Measurements from ENCODE around the gene RPL10A.

The RPL10A gene

GRCh38 chr6:35449287-35449881 lies 18.8 kb upstream of the RPL10A start:
- peak; percentile 89 for DNase-seq

DNA sequence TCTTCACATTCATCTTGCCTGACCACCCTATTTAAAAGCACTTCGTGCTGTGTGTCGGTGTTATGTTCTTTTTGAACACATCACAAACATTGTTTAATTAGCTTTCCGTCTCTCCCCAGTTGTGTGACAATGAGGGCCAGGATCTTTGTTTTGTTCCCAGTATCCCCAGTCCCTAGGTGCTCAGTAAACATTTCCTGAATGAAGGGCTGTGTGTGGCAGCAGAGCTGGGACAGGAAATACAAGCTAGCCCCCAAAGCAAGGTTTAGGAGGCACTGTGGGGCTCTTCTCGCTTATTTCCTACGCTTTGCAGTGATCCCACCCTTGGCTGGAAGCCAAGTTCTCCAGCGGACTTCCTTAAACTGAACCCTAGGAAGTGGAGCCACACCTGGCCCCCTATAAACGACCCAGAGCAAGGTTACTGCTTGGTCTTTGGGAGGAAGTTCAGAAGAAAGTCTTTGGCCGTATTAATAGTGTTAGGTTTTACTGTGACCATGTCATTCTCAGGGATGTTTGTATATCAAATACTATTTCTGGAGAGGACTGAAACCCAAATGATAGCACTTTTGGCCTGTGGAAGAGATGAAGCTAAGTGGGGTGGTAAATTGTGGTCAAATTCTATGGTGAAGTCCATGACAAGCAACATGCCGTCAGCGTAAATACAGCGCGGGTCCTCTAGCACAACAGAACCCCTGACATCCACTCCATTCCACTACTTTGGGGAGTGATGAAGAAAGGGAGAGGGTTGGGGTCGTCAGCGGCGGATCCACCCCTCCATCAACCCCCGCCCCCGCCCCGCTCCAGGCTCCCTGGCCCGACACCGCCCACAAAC lies 16.6 kb upstream of the RPL10A start:
- no peak for DNase-seq

DNA sequence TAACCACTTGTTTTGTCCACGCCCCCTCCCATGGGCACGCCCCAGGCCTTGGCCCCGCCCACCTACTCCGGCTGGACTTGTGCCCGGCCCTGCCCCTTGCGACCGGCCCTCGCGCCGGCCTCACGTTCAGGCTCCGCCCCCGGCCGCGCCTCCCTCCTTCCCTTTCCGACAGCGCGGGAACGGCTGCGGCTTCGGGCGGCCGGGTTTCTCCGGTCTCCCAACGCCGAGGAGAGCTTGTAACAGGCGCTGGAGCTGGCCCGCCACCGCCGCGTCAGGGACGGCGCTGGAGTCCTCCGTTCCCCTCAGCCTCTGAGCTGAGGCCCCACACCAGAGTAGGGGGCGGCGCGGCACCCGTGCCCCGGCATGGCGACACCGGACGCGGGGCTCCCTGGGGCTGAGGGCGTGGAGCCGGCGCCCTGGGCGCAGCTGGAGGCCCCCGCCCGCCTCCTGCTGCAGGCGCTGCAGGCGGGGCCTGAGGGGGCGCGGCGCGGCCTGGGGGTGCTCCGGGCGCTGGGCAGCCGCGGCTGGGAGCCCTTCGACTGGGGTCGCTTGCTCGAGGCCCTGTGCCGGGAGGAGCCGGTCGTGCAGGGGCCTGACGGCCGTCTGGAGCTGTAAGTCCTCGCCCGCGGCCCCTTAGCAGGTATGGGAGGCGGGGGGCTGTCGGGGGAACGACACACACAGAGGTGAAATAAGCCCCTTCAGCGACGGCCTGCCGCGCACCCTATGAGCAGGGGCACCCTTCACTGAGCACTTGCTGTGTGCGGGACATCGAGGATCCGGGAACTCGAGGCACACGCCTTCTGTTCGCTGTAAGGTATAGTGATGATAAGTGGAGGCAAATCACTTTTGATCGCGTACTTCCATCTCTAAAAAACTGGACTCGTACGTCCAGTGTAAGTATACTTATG lies 15.8 kb upstream of the RPL10A start, which contains the start of gene FANCE:
Gene FANCE (plus strand): TSS at position 156 of the 908 bp plus-strand sequence. CDS start 208 bp downstream, at position 364.
- DNase-seq = peak; percentile 90

DNA sequence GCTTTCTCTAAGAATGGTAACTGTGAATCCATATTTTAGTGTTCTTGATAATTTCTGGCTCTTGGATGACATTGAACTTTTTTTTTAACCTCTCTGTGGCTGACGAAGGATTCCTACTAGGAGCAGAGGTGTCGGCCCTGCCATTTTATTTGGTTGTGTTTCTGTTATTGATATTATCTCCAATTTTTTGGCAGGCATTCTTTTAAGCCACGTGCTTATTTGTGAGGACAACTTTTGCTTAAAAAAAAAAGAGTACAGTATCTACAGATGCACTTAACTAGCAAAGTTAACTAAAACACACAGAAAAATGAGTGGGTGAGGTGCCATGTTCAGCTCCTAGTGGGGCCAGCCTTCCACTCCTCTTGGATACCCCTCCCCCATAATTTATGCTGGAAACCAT lies 15.0 kb upstream of the RPL10A start:
- no peak for DNase-seq

DNA sequence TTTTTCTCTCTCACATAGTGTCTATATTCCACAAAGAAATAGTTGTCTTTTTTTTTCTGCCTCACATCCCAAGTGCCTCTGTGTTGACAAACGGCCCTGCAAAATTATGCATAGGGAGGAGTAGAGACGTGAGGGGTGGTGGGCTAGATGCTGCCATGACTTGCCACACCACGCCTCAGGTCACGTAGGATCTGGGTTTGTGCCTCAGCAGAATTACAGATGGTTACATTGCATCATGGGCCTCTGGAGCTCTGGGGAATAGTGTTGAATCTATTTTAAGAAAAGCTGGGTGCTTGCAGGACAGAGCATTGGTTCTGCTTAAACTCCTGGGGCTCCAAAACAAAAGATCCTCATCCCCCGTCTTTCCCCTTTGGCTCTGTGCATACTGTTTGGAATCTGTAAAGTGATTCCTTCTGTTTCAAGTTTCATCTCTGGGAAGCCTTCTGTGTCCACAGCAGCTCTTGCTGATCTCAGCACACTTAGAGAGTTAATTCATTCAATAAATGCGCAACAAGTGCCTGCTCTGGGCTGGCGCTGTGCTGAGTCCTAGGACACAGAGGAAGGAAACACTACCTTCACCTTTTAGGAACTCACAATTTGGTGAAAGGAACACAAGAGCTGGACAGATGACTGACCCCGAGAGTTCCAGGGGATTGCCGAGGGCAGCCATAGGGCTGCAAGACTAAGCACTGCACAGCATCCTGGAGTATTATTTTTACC lies 13.7 kb upstream of the RPL10A start:
- no peak for DNase-seq

DNA sequence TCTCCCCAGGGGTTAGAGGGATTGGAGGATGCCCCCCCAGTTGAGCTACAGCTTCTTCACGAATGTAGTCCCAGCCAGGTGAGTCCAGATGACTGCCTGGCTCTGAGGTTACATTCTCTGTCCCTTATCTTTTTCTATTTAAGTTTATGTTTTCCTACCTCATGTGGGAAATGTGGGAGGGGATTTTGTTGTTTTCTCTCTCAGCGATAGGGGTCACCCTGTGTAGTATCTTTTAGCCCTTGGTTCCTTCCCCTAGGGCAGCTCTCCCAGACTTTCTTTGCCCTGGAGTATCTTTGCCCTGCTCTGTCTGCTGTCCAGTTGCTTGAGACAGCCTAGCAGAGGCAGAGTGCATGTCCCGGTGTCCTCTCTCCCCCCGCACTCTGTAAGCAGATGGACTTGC lies 10.3 kb upstream of the RPL10A start:
- DNase-seq = no peak

DNA sequence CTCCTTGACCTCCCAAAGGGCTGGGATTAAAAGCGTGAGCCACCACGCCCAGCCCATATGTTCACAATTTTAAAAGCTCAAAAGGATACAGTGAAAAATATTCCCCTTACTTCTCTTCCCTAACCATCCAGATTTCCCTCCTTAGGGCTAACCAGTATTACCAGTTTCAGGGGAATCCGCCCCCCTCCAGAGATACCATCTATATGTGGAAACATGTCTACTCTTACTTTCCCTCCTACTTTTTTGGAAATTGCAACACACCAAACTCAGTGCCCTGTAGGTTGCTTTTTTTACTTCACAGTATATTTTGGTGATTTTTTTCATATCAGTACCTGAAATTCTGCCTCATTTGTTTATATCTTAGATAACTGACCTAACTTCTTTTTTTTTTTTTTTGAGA lies 6.9 kb upstream of the RPL10A start:
- DNase-seq = no peak

GRCh38 chr6:35463292-35463691 lies 4.9 kb upstream of the RPL10A start:
- DNase-seq = no peak

- no peak for DNase-seq
These were observed 2.6 kb upstream of the RPL10A start for GRCh38 chr6:35465646-35466045.

DNA sequence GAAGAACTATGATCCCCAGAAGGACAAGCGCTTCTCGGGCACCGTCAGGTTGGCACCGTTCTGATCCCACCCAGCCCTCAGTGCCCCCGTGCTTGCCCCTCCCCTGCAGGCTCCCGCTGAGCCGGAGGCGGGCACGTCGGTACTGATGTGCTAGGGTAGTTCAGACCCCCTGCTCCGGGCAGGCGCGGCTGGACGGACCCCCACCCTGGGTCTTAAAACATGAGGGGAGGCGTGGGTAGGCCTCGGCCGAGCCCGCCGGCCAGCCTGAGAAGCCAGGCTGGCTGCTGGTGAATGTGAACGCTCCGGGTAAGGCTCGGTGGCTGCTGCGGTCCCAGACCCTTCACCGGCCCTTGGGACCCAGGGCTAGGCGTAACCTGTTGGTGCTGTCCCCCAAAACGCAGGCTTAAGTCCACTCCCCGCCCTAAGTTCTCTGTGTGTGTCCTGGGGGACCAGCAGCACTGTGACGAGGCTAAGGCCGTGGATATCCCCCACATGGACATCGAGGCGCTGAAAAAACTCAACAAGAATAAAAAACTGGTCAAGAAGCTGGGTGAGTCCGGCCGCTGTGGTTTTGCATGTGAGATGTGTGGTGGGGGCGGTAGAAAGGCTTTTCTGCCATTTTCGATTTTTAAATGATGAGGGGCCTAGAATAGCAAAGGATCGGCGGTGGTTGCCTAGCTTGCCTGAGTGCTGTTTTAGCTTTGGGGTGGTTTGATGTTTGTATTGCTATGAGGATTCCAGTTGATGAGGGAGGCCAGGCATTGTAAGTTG lies 964 bp downstream of the RPL10A start:
- no peak for DNase-seq

DNA sequence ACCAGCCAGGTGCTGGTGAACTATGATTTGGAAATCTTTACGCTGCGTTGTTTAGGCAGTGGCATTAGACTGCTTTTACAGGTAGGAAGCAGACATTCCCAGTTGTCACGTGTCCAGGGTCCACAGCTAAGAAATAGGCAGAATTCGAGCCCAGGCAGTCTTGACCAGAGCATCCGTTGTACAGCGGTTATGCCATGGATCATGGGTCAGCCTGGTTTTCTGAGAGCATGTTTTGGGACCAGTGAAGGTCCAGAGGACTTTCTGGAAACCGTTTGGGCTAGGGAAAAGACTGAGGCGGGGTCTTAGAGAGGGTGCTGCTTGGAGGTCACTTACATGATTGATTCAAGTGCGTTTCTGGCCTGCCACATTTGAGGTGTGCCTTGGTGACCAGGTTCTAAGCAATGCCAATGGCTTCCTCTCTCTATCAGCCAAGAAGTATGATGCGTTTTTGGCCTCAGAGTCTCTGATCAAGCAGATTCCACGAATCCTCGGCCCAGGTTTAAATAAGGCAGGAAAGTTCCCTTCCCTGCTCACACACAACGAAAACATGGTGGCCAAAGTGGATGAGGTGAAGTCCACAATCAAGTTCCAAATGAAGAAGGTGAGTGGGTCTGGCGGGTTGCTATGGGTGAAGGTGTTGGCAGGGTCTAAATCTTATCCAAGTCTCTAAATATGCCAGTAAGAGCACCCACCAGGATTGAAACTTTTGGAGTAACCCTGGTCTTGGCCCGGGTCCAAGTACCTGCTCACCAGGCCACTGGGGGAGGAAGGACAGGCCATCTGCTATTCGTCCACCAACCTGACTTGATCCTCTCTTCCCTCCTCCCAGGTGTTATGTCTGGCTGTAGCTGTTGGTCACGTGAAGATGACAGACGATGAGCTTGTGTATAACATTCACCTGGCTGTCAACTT lies 1.8 kb downstream of the RPL10A start:
- DNase-seq = no peak

DNA sequence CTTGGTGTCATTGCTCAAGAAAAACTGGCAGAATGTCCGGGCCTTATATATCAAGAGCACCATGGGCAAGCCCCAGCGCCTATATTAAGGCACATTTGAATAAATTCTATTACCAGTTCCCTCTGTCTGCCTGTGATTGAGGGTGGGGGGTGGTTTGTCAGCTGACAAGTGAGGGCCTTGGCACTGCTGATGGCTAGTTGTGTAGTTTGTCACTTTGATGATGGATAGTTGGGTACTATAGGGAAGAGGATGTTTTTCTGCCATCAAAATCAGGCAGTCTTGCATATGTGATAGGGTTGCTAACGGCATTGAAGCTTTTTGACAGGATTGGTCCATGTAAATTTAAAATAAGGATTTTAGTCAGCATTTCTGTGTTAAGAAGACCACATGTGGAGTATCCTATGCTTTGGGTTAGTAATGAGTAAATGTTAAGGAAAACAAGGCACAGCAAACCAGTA lies 2.5 kb downstream of the RPL10A start:
- no peak for DNase-seq

GRCh38 chr6:35471836-35472345 lies 3.7 kb downstream of the RPL10A start:
- no peak for DNase-seq

GRCh38 chr6:35473075-35473849 lies 5.1 kb downstream of the RPL10A start:
- DNase-seq = no peak

GRCh38 chr6:35473850-35474130 lies 5.6 kb downstream of the RPL10A start:
- no peak for DNase-seq

- no peak for DNase-seq
These were observed 6.1 kb downstream of the RPL10A start for GRCh38 chr6:35474131-35474941.

DNA sequence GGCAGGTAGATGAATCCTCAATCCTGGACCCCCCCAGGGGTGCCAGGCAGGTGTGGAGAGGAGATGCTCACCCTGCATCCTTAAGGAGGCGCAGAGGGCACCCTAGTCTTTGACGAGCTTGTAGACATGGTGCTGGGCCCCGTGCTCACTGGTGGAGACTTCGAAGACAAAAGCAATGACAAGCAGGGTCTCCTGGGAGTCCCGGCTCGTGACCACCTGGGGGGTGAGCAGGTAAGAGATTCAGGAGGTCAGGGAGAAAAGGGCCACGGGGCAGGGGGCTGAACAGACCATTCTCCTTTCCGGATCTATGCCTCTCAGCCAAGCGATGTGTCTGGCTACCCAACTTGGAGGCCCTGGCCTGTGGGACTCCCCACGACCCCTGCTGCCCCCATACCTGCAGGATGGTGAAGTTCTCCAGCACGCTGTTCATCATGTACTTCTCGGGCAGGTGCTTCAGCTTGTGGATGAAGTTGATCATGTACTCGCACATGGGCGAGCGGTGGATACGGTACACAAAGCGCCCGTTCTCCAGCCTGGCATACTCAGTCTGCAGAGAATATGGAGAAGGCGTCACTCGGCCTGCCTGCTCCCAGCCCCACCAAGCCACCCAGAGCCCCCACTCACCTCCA lies 6.9 kb downstream of the RPL10A start:
- DNase-seq = no peak

- DNase-seq = no peak
These were observed 7.4 kb downstream of the RPL10A start for GRCh38 chr6:35475573-35475972.

DNA sequence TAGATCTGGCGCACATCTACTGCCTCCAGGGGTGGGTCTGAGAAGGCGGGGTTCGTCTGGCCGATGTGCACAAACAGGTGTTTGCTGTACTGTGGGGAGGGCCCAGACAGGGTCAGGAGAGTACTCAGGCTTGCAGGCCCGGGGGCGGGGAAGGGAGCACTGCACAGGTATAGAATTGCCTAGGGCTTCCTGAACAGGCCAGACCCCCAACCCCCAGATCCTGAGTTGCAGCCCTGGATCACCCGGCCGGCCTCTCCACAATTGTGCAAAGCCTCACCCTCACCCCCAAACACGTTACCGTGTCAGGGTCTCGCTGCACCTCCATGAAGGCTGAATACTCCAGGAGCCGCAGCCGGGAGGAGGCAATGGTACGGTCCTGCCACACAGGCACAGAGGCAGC lies 7.8 kb downstream of the RPL10A start:
- DNase-seq = no peak
